HT1080 (cell line): Measurements from ENCODE around the gene CCSER2. TPM values are rescaled to one million over a fixed set of nuclear protein-coding genes. Genes with fewer than 3 reads are reported as not detected.
A peak's percentile ranks its signal among the peaks of the same experiment; 100 is the strongest.
"Not testable (repeated sequence)": the region's sequence is repeated elsewhere in the genome, so short reads cannot be mapped to it uniquely, and the experiment has no call there.

Experiments
- DNase-seq: peaks from one replicate; pipeline ENCODE4 v3.0.0-alpha.2; 2015; ENCODE audit warnings: low read depth
- total RNA-seq: library from RNA; depleted of rRNA; stranded (reverse); fragments of >200 nt; shearing (Covaris generic); gene quantifications from 2 replicates; pipeline ENCODE4 v1.2.3, GENCODE V29; 2014

Gene CCSER2
- total RNA-seq, 1 experiment from 2014 or later = 24.5 TPM

DNA sequence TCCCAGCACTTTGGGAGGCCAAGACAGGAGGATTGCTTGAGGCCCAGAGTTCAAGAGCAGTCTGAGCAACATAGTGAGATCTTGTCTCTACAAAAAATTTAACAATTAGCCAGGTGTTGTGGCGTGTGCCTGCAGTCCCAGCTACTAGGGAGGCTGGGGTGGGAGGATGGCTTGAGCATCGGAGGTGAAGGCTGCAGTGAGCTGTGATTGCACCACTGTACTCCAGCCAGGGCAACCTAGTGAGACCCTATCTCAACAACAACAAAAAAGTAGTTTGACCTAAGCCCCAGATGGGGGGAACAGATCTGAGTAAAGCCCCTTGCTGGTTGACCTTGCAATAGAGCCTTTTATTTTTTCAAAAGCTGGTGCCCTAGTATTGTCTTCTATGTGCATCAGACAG is 15.6 kb upstream of the CCSER2 start:
- DNase-seq = no peak

DNA sequence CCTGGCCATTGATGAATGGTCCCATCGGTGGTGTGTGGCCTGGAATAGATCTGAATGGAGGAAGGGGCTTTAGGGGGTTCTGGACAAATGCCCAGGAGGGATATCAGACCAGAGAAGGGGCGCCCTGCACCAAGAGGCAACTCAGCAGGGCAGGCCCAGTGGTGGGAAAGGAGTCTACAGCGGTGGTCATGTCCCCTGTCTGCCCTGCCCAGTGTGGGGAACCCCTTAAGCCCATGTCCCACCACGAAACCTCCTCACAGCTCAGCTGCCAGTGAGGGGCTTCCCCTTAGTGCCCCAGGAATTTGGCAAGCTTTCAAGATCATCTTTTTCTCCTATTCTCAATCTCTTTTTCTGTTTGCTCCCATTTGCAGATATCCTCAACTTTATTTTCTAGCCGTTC is 14.1 kb upstream of the CCSER2 start:
- DNase-seq = no peak

GRCh38 chr10:84317174-84317573 is 11.2 kb upstream of the CCSER2 start:
- no peak for DNase-seq

DNA sequence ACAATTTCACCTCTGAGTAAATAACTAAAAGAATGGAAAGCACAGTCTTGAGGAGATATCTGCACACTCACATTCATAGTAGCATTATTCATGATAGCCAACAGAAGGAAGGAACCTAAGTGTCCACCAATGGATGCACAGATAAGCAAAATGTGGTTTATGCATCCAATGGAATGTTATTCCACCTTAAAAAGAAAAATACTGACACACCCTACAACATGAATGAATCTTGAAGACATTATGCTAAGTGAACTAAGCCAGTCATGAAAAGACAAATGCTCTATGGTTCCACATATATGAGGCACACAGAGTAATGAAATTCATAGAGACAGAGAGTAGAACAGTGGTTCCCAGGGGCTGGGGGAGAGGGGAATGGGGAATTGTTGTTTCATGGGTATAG is 6.5 kb upstream of the CCSER2 start:
- no peak for DNase-seq

DNA sequence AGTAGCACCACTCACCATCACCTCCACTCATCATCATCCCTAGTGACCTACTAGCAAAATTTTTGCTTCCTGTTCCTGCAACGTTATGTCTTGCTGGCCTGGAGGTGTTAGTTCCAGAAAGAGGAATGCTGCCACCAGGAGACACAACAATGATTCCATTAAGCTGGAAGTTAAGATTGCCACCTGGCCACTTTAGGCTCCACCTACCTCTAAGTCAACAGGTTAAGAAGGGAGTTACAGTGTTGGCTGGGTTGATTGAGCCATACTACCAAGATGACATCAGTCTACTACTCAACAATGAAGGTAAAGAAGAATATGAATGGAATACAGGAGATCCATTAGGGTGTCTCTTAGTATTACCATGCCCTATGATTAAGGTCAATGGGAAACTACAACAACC is 4.8 kb upstream of the CCSER2 start:
- DNase-seq = not testable (repeated sequence)

DNA sequence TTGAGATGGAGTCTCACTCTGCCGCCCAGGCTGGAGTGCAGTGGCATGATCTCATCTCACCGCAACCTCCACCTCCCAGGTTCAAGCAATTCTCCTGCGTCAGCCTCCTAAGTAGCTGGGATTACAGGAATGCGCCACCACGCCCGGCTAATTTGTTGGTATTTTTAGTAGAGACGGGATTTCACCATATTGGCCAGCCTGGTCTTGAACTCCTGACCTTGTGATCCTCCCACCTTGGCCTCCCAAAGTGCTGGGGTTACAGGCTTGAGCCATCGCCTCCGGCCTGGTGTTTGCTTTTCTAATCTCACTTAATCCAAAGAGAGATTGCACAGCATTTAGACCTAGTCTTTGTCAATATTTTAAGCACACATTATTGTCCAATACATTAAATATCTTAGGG is 1.4 kb upstream of the CCSER2 start:
- DNase-seq = not testable (repeated sequence)

- peak; percentile 51 for DNase-seq
Observed at GRCh38 chr10:84329196-84329611, 815 bp downstream of the CCSER2 start.

- no peak for DNase-seq
Observed at GRCh38 chr10:84329986-84330651, 1.7 kb downstream of the CCSER2 start.

DNA sequence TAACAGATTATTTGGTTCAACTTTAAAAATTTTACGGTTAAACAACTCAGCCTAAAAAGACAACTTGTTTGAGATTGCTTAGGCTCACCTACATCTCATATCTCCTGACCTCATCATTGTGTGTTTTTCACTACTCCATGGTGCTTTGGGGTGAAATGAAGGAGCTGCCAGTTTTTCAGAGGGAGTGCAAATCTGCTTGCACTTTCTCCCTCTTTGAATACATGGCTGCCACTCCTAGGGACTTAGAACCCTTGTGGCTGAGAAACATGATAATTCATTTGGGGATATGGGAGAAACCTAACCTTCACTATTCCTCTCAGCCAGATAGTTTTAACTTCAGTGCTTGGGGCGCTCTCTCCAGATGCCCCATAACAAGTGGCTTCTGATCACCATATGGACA is 2.7 kb downstream of the CCSER2 start:
- no peak for DNase-seq

DNA sequence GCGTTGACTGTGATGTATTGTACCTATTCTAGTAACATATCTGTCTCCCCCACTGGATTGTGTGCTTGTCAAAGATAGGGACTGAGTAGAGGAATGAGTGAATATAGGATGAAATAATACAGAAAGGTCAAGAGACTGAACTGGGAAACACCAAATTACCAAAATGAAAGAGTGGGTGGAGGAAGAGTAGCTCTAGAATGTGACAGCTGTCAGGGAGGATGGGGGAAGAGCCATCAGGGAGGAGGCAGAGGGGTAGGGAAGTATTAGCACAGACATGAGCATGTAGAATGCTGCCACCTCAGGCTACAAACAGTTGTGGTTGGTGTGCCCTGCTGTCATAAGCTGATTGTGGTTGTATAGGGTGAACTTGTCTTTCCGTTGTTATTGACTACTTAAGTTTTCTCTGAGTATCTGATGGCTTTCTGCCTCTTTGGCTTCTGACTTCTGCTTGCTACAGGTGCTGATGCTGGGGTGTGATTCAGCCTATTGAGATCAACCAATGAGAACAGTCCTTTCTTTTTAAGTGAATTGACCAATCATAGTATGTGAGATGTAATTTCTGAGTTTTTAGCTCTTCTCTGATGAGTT is 5.6 kb downstream of the CCSER2 start:
- DNase-seq = peak; percentile 32

GRCh38 chr10:84334811-84335210 is 6.4 kb downstream of the CCSER2 start:
- DNase-seq = no peak

- no peak for DNase-seq
Observed at GRCh38 chr10:84335516-84335915, 7.1 kb downstream of the CCSER2 start.

- no peak for DNase-seq
Observed at GRCh38 chr10:84336406-84337090, 8.2 kb downstream of the CCSER2 start.

DNA sequence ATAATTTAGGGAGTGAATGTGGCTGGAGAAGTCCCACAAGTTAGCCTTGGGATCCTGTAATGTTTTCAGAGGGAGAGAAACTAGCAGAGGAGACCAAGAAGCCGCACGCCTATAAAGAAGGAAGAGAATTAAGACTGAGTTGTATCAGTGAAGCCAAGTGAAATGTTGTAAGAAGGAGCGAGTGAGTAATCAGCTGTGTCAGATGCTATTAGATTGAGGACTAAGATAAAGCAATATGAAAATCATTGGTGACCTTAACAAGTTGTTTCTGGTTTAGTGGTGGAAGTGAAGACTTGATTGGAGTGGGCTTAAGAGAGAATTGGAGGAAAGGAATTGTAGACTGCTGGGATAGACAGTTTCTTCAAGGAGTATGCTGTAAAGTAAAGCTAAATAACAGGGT is 8.8 kb downstream of the CCSER2 start:
- DNase-seq = no peak

DNA sequence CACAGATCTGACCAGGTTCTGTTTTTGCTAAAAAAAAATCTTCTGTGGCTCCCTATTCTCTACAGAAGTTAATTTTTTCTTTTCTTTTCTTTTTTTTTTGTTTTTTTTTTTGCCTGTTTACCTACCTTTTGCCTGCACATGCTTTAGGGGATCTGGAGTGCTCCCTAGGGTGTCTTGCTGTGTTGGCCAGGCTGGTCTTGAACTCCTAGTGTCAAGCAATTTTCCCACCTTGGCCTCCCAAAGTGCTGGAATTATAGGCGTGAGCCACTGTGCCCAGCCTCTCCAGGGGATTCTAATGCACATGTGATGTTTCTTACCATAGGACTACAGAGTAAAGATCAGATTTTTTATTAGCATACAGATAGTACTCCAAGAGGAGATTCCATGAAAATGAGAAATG is 10.6 kb downstream of the CCSER2 start:
- DNase-seq = no peak

DNA sequence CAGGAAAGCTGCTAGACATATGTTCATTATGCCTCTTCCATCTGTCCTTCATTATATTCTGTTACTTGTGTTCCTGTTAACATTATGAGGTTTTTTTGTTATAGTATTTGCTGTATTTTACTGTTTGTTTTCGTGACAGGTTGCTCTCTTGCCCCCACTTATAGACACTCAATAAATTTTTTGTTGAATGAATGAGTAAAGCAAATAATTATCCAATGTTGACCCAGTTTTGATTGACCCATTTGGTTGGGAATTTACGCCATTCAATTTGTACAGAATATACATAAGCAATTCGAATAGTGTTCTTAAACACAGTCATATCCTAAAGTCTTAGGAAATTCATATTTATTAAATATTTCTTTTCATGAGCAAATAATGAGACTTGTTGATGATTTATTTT is 11.8 kb downstream of the CCSER2 start:
- DNase-seq = no peak

GRCh38 chr10:84340632-84341537 is 12.5 kb downstream of the CCSER2 start:
- no peak for DNase-seq

DNA sequence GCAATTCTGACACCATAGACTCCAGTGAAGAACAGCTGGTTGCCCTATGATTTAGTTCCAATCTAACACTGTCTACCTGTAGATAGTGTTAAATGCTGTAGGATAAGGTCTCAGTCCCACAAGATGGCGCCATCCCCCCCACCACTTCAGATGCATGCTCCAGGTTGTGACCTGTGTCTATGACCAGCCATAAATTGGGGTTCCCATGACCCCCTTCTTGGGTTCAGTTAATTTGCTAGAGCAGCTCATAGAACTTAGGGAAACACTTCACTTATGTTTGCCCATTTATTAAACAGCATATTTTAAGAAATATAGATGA is 13.1 kb downstream of the CCSER2 start:
- DNase-seq = no peak

DNA sequence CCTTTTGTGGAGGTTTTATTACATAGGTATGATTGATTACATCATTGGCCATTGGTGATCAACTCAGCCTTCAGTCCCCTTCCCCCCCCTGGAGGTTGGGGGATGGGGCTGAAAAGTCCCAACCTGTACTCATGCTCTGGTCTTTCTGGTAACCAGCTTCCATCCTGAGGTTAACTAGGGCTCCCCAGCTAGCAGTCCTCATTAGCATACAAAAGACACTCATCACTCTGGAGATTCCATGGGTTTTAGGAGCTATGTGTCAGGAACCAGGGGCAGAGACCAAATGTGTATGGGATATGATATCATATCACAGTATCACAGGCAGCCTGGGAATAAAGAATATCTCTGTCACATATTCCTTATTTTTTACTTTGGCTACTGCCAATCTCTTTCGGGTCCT is 13.6 kb downstream of the CCSER2 start:
- DNase-seq = no peak

DNA sequence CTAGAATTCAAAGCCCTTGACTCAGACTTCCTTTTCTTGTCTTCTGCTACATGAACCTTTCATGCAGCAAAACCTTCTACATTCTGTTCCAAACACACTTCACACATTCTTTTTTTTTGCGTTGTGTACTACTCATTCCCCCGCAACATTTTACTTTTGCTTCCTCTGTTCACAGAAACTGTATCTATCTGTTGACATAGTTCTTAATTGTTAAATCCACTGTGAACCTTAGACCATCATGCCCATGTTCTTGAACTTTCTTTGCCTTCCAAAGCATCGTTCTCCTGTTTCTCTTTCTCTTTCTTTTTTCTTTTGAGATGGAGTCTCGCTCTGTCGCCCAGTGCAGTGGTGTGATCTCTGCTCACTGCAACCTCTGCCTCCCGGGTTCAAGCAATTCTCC is 14.2 kb downstream of the CCSER2 start:
- DNase-seq = no peak

DNA sequence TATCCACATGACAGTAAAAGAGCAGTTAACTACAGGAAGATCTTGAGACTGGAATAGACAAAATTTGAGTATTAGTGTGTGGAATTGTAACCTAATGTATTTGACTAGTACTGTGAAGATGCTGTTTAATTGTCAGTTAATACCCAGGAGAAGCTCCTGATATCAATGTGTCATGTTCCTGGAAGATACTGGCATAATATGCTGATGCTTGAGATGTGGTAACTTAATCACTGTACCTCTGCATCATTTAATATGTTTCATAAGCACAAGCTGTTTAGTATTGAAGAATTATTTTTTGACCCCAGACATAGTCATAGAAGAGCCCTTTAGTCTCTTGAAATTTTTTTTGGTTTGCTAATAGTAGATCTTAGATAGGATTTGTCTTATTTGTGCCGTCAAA is 15.4 kb downstream of the CCSER2 start:
- no peak for DNase-seq

- DNase-seq = no peak
Observed at GRCh38 chr10:84344526-84344925, 16.1 kb downstream of the CCSER2 start.
